DMS 273 treated with DMSO at 0.1 percent for 48 hours (cell line): ENCODE data around the gene LIN7A.
"Not testable (repeated sequence)": the region's sequence is repeated elsewhere in the genome, so short reads cannot be mapped to it uniquely, and the experiment has no call there.

Source experiments
- DNase-seq: peaks from one replicate; lab custom pipeline; 2025; lab: John Stamatoyannopoulos, UW

The LIN7A gene

DNA sequence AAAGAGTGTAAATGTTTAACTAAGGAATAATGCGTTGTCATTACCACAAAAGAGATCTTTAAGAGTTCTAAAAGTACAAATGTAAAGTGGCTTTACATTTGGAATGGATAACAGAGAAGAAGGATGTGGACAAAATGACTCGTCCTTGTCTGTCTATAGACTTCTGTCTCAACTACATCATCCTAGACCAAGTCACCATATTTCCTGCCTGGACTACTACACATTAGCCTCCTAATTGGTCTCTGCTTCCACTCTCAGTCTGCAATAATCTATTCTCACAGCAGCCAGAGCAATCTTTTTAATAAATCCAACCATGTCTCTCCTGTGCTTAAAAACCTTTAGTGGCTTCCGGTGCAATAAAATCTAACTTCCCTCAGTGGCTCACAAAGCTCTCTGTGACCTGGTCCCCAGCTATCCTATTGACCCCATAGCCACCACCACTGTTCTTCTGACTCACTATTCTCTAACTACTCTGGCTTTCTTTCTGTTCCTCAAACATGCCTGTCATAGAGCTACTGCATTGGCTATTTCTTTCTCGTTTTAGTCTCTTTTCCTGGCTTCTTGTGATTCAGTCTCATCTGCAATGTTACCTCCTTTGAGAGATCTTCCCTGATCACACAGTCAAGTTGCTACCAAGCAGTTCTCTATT is 130.0 kb downstream of the LIN7A start:
- DNase-seq: no peak

DNA sequence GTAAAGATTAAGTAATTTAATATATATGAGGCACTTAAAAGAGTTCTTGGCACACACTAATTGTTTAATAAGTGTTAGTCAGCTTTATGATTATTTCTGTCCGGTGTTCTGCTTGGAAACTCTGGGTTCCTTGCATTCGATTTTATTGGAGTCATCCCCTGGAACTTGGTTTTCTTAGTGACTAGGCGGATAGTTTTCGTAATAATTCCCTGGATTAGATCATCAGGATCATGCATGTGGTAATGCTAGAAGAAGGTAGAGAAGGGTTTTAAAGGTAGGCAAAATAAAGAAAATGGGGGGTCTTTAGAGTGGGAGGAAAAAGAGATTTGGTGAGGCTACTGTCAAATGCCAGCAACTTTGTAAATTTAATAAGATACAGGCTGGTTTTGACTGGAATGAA is 132.6 kb downstream of the LIN7A start:
- no peak for DNase-seq

DNA sequence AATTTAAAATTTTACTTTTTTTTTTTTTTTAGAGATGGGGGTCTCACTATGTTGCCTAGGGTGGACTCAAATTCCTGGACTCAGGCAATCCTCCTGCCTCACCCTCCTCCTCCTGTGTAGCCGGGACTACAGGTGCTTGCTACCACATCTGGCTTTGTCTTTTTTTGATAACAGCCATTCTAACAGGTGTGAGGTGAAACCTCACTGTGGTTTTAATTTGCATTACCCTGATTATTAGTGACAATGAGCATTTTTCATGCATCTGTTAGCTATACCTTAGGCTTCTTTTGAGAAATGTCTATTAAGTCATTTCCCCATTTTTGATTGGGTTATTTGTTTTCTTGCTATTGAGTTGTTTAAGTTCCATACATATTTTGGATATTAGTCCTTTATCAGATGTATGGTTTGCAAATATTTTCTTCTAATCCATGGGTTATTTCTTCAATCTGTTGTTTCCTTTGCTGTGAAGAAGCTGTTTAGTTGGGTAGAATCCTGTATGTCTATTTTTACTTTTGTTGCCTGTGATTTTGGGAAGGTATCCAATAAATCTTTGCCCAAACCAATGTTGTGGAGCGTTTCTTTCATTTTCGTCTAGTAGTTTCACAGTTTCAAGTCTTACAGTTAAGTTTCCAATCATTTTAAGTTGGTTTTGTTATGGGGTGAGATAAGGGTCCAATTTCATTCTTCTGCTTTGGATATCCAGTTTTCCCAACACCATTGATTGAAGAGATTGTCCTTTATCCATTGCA is 134.9 kb downstream of the LIN7A start:
- DNase-seq: no peak

DNA sequence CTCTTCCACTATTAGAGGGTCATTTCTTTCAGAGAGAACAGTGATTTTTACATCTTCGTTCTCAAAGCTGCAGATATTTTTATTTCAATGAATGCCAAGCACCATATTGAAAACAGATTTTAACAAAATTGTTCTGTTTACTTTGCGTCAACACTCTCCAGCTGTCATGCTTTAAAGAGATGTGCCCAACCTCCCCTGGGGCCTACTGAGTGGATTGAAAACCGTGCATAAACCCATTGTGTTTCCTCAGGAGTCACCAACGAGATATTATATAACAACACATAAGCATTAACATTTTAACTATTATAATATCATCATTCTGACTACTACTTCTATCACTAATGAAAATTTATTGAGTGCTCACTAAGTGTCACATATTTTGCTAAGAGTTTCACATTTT is 139.5 kb downstream of the LIN7A start:
- no peak for DNase-seq

DNA sequence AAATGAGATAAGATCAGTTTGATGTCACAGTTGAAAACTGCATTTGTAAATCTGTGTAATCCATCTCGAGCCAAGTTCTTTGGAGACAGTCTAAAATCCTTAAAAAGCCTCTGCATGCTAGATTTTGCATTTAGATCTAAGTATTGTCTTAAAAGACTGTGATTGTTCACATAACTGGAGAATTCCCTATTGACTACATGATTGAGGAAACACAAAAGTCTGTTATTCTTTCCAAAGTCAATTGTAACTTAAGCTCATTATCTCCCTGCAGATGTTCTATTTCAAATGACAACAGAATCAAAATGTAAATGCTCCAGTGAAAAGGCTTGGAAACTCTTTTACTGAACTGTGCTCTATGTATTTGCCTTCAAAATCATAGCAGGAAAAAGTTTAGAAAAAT is 143.2 kb downstream of the LIN7A start:
- DNase-seq: no peak

DNA sequence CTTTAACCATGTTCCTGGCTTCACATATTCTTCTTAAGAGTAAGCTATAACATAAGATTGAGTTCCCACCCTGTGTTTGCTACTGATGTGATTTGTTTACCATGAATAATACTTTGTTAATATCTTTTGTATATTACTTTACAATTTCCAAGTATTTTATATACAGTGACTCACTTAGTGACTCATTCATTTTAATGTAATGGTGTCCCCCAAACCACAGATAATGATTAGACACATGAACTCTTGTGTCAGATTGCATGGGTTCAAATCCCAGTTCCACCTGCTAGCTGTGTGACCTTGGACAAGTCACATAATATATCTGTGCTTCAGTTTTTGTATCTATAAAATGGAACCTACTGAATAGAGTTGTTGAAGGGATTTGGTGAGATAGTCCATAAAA is 144.9 kb downstream of the LIN7A start:
- no peak for DNase-seq

DNA sequence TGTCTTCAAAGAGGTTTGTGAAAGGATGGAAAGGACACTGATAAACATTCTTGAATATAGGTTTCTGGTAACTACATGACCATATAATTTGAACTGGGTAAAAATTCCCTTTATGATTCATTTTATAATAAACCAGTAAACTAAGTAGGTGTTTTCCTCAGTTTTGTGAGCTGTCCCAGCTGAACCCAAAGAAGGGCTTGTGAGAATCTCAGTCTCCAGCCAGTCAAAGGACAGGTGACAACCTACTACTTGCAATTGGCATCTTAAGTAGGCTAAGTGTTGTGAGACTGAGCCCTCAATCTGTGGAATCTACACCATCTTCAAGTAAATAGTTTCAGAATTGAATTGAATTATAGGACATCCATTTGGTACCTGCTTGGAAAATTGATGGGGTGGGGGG is 145.9 kb downstream of the LIN7A start:
- DNase-seq: no peak

DNA sequence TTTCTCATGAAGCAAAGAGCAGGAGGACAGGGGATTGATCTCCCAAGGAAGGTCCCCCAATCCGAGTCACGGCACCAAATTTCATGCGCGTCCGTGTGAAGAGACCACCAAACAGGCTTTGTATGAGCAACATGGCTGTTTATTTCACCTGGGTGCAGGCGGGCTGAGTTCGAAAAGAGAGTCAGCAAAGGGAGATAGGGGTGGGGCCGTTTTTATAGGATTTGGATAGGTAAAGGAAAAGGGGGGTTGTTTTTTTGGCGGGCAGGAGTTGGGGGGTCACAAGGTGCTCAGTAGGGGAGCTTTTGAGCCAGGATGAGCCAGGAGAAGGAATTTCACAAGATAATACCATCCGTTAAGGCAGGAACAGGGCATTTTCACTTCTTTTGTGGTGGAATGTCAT is 149.3 kb downstream of the LIN7A start:
- not testable (repeated sequence) for DNase-seq

DNA sequence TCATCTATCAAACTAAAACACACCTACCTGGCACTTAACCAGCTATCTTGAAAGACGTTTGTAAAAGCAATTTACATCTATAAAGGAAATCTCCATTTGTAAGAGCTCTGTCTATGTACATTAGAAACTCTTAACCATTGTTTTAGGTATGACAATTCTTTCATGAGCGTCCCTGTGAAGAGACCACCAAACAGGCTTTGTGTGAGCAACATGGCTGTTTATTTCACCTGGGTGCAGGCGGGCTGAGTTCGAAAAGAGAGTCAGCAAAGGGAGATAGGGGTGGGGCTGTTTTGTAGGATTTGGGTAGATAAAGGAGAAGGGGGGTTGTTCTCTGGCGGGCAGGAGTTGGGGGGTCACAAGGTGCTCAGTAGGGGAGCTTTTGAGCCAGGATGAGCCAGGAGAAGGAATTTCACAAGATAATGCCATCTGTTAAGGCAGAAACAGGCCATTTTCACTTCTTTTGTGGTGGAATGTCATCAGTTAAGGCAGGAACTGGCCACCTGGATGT is 154.7 kb downstream of the LIN7A start:
- DNase-seq: not testable (repeated sequence)

DNA sequence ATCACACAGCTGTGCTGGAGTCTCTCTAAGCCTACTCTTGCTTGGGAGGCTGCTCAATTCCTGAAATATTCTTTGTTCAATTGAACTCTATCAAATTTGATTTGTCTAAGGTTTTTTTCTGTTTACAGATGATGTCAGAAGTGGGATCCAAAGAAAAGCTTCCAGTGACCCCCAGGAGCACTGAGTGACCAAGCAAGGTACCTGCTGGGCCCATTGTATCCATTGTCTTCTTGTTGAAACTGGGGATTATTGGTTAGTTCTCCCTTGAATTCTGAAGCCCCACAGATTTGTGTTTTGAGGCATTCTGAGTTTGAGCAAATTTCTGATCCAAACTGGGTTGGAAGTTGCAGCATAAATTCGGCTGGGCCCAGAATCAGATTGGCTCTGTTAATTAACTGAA is 156.4 kb downstream of the LIN7A start:
- no peak for DNase-seq

DNA sequence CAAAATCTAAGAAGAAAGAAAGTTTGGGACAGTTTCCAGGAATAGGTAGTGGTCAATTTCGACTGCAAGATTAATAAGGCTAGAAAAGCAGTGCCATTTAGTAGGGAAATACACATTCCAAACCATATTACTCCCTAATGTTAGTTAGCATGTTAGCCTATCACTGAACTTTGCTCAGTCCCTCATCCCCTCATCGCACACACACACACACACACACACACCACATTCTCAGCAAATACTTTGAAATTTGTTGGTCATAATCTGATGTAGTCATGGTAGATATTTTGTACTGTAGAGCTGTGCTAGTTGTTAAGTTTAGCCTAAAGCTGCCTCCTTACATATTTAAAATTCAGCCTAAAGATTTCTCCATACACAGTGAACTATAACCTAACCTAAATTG is 157.0 kb downstream of the LIN7A start:
- DNase-seq: no peak

DNA sequence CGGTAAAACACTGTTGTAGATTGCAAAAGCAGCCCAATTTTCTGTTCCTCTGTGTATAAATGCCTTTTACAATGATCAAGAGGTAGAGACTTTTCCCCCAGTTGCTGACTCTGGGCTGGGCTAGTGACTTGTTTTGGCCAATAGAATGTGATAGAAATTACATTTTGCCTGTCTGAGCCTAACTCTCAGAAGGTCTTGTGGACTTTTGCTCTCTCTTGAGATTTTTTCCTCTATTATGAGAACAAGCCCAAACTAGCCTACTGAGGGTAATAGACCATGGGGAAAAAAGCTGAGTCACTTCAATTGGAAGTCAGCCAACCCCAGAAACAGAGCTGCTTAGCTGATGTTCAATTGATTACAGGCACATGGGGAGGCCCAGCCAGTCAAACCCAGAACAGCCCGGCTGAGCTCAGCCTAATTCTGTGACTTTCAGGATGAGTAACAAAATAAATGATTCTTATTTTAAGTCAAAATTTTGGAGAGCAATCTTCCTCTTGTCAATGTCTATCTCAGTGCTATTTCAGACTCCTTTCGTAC is 159.7 kb downstream of the LIN7A start:
- peak; percentile 63 for DNase-seq

DNA sequence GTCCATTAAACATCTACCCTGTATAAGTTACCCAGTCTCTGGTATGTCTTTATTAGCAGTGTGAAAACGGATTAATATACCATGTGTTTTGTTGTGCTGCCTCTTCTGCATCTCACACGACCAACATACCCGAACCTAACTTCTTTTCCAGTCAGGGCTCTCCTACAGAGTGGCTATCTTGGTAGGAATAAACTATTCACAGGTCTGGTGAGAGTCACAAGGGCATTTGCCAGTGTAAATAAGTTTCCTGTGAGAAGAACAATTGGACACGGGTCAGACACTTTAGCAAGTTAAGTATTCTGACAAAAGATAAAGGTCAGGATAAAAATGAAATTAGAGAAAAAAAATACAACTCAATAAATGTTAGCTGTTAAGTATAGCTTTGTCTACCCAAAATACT is 160.1 kb downstream of the LIN7A start:
- DNase-seq: no peak

DNA sequence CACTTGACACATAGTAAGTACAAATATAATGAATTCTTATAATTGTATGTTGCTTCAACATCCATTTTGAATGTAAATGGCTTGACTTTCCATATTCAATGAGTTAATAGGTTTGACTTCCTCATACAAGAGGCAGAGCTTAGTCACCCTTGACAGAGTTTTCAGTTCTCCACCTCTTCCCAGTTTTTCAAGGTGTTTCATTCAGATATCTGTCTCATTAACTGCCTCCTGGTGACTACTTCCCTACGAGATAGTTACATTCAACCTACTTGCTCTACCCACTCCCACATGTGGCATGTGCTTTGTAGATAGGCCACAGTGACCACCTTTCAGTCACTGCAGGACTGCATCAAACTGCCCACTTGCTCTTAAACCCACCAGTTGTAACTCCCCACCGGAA is 161.0 kb downstream of the LIN7A start:
- DNase-seq: no peak

DNA sequence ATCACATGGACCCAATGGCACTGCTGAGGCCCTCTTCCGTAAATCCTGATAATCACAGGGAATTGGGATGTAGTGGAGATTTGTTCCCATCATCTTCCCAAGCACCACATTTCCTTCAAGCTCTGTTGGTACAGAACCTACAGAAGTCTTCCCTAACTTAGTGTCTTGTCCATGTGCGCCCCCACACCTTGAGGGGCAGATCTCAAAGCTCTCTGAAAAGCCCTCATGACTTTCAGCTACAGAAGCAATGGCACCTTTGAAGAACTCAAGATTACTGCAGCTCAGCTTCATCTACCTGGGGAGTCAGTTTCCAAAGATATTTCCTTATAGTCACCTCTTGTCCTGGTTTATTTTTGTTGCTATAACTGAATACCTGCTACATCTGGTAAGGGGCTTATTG is 166.8 kb downstream of the LIN7A start:
- DNase-seq: no peak

DNA sequence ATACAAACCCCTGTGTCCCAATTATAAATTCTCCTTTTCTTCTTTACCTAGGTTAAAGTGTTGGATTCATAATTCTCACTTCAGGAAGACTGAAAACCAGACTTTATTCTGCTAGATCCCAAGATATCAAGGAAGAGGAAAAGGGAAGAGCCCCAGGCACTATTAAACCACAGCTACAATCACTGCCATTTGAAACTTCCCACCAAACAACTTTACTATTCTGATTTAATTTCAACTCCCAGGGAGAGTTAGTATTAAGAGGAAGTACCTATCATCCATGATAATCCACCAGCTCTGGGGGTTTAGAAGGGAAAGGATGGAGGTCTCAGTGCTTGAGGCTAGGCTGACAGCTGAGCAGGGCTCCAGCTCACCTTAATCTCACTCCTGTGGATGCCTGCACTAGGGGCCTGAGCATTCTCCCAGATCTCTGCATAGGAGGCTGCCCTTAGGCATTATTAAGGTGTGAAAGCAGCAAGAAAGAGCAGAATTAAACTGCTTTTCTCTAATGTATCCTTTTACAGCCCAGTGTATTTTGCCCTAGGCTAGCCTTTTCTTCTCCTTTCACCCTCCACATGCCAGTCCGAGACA is 168.1 kb downstream of the LIN7A start:
- DNase-seq: no peak

DNA sequence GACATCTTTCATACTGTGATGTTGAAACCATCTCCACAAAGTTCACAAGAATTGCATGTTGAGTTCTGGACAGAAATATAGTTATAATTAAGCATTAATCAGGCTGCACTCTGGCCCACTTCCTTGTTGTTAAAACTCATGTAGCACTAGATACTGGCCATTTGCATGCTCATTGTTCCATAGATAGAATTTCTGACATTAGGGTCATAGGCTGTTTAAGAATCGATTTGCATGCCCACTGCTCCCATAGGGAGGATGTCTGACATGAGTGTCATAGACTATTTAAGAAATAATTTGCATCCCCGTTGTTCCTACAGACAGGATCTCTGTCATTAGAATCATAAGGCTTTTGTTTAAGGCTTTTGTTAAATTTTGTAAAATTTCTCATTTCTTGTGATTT is 170.8 kb downstream of the LIN7A start:
- no peak for DNase-seq

DNA sequence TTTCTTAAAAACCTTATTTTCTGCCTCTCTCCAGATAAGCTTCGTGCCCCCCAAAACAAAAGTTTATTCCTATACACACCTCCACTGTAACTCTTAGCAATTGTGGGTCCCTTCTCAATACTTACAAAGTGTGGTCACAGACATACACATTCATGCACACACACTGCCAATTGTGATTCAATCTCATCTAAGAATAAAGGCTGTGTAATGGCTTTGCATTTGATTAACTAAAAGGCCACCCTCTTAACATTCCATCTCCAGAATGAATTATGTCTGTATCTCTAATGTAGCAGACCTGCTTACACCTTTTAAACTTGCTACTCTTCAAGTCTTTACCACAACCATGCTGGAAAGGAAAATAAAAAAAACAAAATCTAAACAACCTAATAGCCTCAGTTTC is 171.5 kb downstream of the LIN7A start:
- DNase-seq: no peak

DNA sequence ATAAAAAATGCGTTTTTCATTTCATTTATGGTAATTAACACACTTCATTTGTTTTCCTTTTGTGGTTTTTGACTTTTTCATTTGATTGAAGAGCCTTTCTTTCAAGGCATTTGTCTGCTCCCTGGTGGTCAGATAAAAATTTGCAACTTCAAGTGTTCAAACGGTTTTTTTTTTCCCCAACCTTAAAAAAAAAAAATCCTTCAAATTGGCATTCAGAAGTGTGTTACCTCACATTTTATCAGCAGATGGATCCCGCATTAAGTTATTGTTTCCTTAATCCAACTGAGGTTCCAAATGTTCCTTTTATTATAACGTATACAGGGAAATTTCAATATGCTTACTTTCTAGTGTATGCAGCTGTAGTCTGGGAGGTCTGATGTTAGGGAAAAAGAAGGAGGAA is 173.9 kb downstream of the LIN7A start:
- peak; percentile 1 for DNase-seq

DNA sequence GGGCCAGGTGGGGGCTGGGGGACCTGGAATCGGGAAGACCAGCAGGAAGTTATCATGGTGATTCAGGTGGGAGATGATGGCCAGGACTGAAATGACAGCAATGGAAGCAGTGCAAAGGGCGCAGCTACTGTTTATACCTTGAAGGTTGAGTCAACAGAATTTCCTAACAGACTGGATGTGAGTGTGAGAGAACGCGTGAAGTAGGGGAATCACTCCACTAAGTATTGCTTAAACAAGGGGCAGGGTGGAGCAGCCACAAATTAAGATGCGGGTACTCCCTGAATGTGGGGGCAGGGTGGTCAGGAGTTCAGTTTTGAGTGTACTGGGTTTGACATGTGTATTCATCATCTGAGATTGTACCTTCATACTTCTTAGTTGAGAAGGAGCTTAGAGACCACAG is 175.9 kb downstream of the LIN7A start:
- DNase-seq: no peak

DNA sequence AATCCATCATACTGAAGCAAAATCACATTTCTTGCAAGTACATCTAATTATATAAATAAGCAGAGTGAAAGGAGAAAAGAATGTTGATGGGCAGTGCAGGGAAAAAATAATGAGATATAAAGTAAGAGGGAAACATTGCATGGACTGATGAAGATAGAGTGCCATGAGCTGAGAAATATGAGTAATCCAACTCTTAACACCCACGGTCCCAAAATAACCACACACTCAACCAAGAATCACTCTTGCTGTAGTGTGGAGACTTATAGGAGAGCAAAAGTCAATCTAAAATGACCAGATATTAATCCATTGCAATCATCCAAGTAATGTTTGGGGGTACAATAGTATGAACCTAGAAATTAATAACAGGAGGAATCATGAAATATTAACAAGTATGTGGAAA is 180.9 kb downstream of the LIN7A start:
- no peak for DNase-seq

DNA sequence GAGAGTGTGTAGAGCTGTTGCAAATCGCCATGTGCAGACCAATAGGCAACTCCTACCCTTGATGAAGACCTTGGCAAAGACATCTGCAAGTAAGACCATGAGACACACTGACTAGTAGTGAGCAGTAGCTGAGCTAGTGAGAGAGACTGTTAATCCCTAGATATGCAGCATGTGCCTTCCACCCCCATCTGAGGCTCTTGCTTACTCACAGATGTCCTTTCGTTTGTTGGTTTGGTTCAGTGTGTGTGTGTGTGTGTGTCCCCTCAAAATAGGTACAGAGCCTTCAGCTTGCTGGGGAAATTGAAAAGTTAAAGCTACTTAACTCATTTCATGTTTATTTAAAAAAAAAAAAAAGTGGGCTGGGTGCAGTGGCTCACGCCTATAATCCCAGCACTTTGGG is 183.5 kb downstream of the LIN7A start:
- DNase-seq: no peak

DNA sequence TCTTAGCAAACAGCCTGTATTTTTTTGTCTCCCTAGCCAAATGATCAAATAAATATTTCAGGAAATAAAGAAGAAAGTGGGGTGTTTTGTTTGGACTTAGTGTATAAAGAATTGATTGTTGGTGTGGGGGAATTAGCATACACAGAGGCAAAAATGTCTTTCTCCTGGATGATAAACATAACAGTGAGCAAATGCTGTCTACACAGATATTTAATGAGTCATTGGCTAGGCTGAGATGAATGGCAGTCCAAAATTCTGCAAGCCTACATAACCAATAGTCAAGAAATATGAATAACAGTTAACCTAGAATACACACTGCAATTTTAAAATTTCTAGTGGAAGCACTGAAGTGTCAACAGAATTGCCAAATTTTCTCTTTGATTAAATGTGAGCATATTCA is 185.3 kb downstream of the LIN7A start:
- no peak for DNase-seq
